ENCODE results near the gene CHRM1. TPM values are rescaled to one million over a fixed set of nuclear protein-coding genes. Genes with fewer than 3 reads are reported as not detected.

CHRM1 gene
- total RNA-seq, 1 donor from 2014 or later, result 0.29 TPM

DNA sequence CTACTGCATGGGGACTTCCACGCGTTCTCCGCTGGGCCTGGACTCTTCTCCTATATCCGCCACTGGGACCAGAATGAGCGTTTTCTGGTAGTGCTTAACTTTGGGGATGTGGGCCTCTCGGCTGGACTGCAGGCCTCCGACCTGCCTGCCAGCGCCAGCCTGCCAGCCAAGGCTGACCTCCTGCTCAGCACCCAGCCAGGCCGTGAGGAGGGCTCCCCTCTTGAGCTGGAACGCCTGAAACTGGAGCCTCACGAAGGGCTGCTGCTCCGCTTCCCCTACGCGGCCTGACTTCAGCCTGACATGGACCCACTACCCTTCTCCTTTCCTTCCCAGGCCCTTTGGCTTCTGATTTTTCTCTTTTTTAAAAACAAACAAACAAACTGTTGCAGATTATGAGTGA is 32.8 kb downstream of the CHRM1 start:
- H3K27ac Mint-ChIP-seq, result peak overlapping the region; percentile 92
- H3K4me3 Mint-ChIP-seq, result peak overlapping the region; percentile 58
- TF ChIP-seq, protein P1, sequence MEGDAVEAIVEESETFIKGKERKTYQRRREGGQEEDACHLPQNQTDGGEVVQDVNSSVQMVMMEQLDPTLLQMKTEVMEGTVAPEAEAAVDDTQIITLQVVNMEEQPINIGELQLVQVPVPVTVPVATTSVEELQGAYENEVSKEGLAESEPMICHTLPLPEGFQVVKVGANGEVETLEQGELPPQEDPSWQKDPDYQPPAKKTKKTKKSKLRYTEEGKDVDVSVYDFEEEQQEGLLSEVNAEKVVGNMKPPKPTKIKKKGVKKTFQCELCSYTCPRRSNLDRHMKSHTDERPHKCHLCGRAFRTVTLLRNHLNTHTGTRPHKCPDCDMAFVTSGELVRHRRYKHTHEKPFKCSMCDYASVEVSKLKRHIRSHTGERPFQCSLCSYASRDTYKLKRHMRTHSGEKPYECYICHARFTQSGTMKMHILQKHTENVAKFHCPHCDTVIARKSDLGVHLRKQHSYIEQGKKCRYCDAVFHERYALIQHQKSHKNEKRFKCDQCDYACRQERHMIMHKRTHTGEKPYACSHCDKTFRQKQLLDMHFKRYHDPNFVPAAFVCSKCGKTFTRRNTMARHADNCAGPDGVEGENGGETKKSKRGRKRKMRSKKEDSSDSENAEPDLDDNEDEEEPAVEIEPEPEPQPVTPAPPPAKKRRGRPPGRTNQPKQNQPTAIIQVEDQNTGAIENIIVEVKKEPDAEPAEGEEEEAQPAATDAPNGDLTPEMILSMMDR (conservative IDR thresholded peaks at IDR 0.05), result no peak
- H3K27me3 Mint-ChIP-seq, result no peaks in the 10 kb centered on the region
- peaks cover 41% of the 10 kb centered on the region for H3K4me1 Mint-ChIP-seq (ENCODE audit: unreplicated experiment)
- H3K36me3 Mint-ChIP-seq, result peaks cover 44% of the 10 kb centered on the region
- no peak for DNase-seq (ENCODE audit: extremely low spot score, unreplicated experiment)
- H3K9me3 Mint-ChIP-seq, result no peaks in the 10 kb centered on the region

DNA sequence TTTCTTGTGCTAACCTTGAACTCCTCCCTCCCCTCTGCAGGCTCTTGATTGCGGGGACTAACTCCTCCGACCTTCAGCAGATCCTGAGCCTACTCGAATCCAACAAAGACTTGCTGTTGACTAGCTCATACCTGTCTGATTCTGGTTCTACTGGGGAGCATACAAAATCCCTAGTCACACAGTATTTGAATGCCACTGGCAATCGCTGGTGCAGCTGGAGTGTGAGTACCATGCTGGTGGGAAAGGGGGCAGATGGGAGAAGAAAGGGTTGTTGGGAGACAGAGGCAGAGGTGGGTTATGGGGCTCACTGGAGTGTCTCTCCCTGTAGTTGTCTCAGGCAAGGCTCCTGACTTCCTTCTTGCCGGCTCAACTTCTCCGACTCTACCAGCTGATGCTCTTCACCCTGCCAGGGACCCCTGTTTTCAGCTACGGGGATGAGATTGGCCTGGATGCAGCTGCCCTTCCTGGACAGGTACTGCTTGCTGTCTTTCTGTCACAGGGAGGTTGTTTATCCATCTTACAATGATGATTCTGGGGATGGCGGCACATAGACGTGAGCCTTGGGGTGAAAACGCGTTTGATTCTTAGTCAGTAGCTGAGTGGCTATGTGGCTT is 35.9 kb downstream of the CHRM1 start:
- H3K4me3 Mint-ChIP-seq, result peak overlapping the region; percentile 79
- TF ChIP-seq, protein P1 (conservative IDR thresholded peaks at IDR 0.05), result no peak
- H3K27me3 Mint-ChIP-seq, result no peaks in the 10 kb centered on the region
- no peaks in the 10 kb centered on the region for H3K9me3 Mint-ChIP-seq
- H3K27ac Mint-ChIP-seq, result peak overlapping the region; percentile 76
- peaks cover 52% of the 10 kb centered on the region for H3K4me1 Mint-ChIP-seq (ENCODE audit: unreplicated experiment)
- H3K36me3 Mint-ChIP-seq, result peaks cover 63% of the 10 kb centered on the region
- DNase-seq (ENCODE audit: extremely low spot score, unreplicated experiment), result no peak

- TF ChIP-seq, protein P1 (conservative IDR thresholded peaks at IDR 0.05), result no peak
- Mint-ChIP-seq H3K36me3 (peaks cover 49% of the 10 kb centered on the region), H3K4me1 (ENCODE audit: unreplicated experiment) (peaks cover 45% of the 10 kb centered on the region), H3K9me3 (no peaks in the 10 kb centered on the region), H3K27me3 (no peaks in the 10 kb centered on the region), H3K27ac (peak overlapping the region; percentile 100), H3K4me3 (peak overlapping the region; percentile 100)
- DNase-seq (ENCODE audit: extremely low spot score, unreplicated experiment), result no peak
Observed at GRCh38 chr11:62883673-62884072, 37.5 kb downstream of the CHRM1 start.

GRCh38 chr11:62882788-62883501 is 38.2 kb downstream of the CHRM1 start:
- peaks cover 43% of the 10 kb centered on the region for H3K4me1 Mint-ChIP-seq (ENCODE audit: unreplicated experiment)
- peaks cover 47% of the 10 kb centered on the region for H3K36me3 Mint-ChIP-seq
- no peak for DNase-seq (ENCODE audit: extremely low spot score, unreplicated experiment)
- peak overlapping the region; percentile 100 for H3K27ac Mint-ChIP-seq
- TF ChIP-seq, protein P1 (conservative IDR thresholded peaks at IDR 0.05), result no peak
- H3K9me3 Mint-ChIP-seq, result no peaks in the 10 kb centered on the region
- H3K27me3 Mint-ChIP-seq, result no peaks in the 10 kb centered on the region
- peak overlapping the region; percentile 100 for H3K4me3 Mint-ChIP-seq

GRCh38 chr11:62882431-62882749 is 38.8 kb downstream of the CHRM1 start:
- H3K27ac Mint-ChIP-seq, result peak overlapping the region; percentile 100
- TF ChIP-seq, protein P1 (conservative IDR thresholded peaks at IDR 0.05), result no peak
- H3K4me1 Mint-ChIP-seq (ENCODE audit: unreplicated experiment), result peaks cover 47% of the 10 kb centered on the region
- peak overlapping the region; percentile 100 for H3K4me3 Mint-ChIP-seq
- H3K9me3 Mint-ChIP-seq, result no peaks in the 10 kb centered on the region
- DNase-seq (ENCODE audit: extremely low spot score, unreplicated experiment), result no peak
- H3K36me3 Mint-ChIP-seq, result peaks cover 47% of the 10 kb centered on the region
- no peaks in the 10 kb centered on the region for H3K27me3 Mint-ChIP-seq
